GM12864 (cell line): ENCODE data around the gene ARHGAP8.

Source experiments
- DNase-seq: peaks from one replicate; pipeline ENCODE4 v3.0.0-alpha.2; 2011; ENCODE audit warnings: low read depth
- H3K4me3 ChIP-seq: 2 replicates; pipeline ENCODE4 v1.5.1; 2011; ENCODE audit warnings: mild to moderate bottlenecking, low read depth, low read length, control low read depth
- CTCF ChIP-seq: IDR thresholded peaks from 2 replicates; pipeline ENCODE4 v1.5.1; 2011; ENCODE audit warnings: low read depth, mild to moderate bottlenecking, moderate library complexity, low read length, control low read depth, inconsistent platforms; ENCODE audit errors: missing control alignments

Gene ARHGAP8

GRCh38 chr22:44845191-44845590, 92.8 kb downstream of the ARHGAP8 start:
- no peak overlapping the region for H3K4me3 ChIP-seq
- no peak for TF ChIP-seq CTCF
- DNase-seq: no peak

- no peak for DNase-seq
- no peak overlapping the region for H3K4me3 ChIP-seq
- TF ChIP-seq CTCF: no peak
Measured at GRCh38 chr22:44845796-44846720, 93.7 kb downstream of the ARHGAP8 start.

DNA sequence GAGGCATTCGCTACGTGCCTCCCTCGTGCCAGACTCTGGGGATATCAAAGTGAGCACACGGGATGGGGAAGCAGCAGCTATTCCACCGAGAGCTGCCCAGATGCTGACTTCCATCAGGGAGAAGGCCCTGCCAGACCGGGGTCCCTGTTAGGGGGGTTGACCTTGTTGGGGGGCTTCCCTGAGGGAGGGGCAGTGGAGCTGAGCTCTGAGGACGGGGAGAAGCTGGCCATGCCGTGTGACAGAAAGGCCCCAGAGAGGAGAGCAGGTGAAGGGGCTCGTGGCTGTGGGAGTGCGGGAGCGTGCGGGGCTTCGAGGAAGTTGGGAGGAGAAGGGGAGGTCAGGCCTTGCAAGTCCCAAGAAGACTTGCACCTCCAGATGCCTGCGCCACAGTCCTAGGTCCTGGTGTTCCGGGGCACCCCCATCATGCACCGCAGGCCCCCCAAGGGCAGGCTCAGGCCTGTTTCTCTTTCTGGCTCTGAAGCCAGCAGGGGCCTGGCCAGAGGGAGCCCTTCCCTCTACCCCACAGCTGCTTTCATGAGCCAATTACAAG, 94.4 kb downstream of the ARHGAP8 start:
- TF ChIP-seq CTCF: no peak

GRCh38 chr22:44847380-44847779, 95.0 kb downstream of the ARHGAP8 start:
- DNase-seq: no peak
- H3K4me3 ChIP-seq: no peak overlapping the region
- no peak for TF ChIP-seq CTCF

More for the DNA sequence above, 94.4 kb downstream of the ARHGAP8 start:
- no peak overlapping the region for H3K4me3 ChIP-seq
- no peak for DNase-seq

GRCh38 chr22:44847892-44848291, 95.5 kb downstream of the ARHGAP8 start:
- TF ChIP-seq CTCF: no peak
- no peak for DNase-seq

DNA sequence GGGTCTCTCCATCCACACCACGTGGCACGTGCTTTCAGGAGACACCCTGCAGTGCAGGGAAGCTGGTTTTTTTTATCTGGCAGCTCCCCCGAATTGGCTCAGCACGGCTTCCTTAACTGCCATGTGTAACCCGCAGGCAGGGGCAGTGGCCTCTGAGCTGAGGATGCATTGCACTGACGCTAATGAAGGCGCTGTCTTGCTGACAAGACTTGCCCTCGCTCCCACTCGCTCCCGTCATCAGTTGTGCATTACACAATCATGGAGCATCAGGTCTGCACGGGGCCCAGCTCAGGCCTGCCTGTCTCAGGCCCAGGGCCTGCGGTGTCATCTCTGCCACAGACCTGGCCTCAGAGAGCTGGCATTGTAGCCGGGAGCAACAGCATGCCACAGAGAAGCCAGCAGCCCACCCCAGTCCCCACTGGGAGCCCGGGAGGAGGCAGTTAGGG, 95.9 kb downstream of the ARHGAP8 start:
- TF ChIP-seq CTCF: no peak
- H3K4me3 ChIP-seq: no peak overlapping the region
- DNase-seq: no peak

More at GRCh38 chr22:44847892-44848291, 95.5 kb downstream of the ARHGAP8 start:
- H3K4me3 ChIP-seq: no peak overlapping the region
